ENCODE results near the gene TNFRSF17.

- TF ChIP-seq CTCF (IDR thresholded peaks at IDR 0.05) (no peak), POLR2A (IDR thresholded peaks at IDR 0.05) (no peak)
Measured at GRCh38 chr16:11992586-11993524, 27.8 kb downstream of the TNFRSF17 start.

All from esophagus squamous epithelium (tissue), 4 donors.